ENCODE data around the gene FRRS1.

Gene FRRS1

DNA sequence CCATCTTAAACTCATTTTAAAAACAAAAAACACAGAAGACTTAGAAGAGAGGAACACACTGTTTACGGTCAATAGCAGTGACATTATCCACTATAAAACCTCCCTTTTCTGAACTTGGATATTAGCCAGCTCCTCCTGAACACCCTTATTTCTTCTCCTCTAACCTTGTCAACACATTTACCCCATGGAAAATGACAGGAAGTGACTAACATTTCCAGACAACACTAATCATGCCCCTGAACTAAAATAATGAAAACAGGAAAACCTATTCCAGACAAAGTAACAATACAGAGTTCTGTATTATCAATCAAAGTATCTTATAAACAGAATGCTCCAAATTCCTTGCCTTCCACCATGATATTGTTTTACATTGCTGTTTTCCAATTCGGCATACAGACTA lies 75.3 kb downstream of the FRRS1 start:
- no peak for TF ChIP-seq EZH2 (IDR thresholded peaks at IDR 0.05)
- no peak for TF ChIP-seq FOXP2 (optimal IDR thresholded peaks at IDR 0.05; ENCODE audit: control extremely low read depth, extremely low read length, insufficient read depth)
- no peak for TF ChIP-seq POLR2AphosphoS5 (IDR thresholded peaks at IDR 0.05; ENCODE audit: borderline replicate concordance, low read depth, low read length)
- Histone ChIP-seq H3K27ac (no peak overlapping the region), H3K36me3 (ENCODE audit: insufficient read depth, low read length) (no peaks in the 10 kb centered on the region), H3K9ac (ENCODE audit: insufficient read length) (no peak overlapping the region), H3K4me3 (no peak overlapping the region), H3K9me3 (ENCODE audit: low read depth, low read length) (no peaks in the 10 kb centered on the region)
- no peak for DNase-seq (ENCODE audit: low read depth, low spot score)

GRCh38 chr1:99685516-99686180 lies 80.8 kb downstream of the FRRS1 start:
- no peak overlapping the region for H3K9ac ChIP-seq (ENCODE audit: insufficient read length)
- TF ChIP-seq FOXP2 (optimal IDR thresholded peaks at IDR 0.05; ENCODE audit: control extremely low read depth, extremely low read length, insufficient read depth) (no peak), EZH2 (IDR thresholded peaks at IDR 0.05) (no peak), POLR2AphosphoS5 (IDR thresholded peaks at IDR 0.05; ENCODE audit: borderline replicate concordance, low read depth, low read length) (no peak)
- no peak overlapping the region for H3K4me3 ChIP-seq
- H3K36me3 ChIP-seq (ENCODE audit: insufficient read depth, low read length): no peaks in the 10 kb centered on the region
- H3K27ac ChIP-seq: no peak overlapping the region
- no peak for DNase-seq (ENCODE audit: low read depth, low spot score)
- no peaks in the 10 kb centered on the region for H3K9me3 ChIP-seq (ENCODE audit: low read depth, low read length)

DNA sequence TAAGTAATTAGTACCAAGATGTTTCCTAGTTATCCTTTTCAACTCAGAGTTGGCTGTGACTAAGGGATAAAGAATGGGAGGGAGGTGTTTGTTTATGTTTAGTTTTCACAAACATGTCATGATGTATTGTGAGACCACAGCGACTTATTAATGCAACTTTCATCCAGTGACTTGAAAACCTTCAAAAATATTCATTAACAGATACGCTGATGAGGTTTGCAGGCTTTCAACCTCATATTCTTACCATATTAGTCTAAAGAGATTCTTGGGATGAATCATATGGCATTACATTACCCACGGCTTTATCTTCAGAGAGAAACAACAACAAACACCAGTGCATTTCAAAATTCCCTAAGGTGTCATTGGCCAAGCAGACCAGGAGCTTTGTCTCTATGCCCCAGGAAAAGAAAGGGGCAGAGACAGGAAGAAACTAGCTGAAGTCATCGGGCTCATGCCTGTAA lies 84.1 kb downstream of the FRRS1 start:
- no peak for DNase-seq (ENCODE audit: low read depth, low spot score)
- no peak overlapping the region for H3K27ac ChIP-seq
- no peaks in the 10 kb centered on the region for H3K9me3 ChIP-seq (ENCODE audit: low read depth, low read length)
- TF ChIP-seq FOXP2 (optimal IDR thresholded peaks at IDR 0.05; ENCODE audit: control extremely low read depth, extremely low read length, insufficient read depth): no peak
- no peak for TF ChIP-seq POLR2AphosphoS5 (IDR thresholded peaks at IDR 0.05; ENCODE audit: borderline replicate concordance, low read depth, low read length)
- TF ChIP-seq EZH2 (IDR thresholded peaks at IDR 0.05): no peak
- no peaks in the 10 kb centered on the region for H3K36me3 ChIP-seq (ENCODE audit: insufficient read depth, low read length)
- no peak overlapping the region for H3K4me3 ChIP-seq
- H3K9ac ChIP-seq (ENCODE audit: insufficient read length): no peak overlapping the region

- H3K36me3 ChIP-seq (ENCODE audit: insufficient read depth, low read length): no peaks in the 10 kb centered on the region
Observed at GRCh38 chr1:99681583-99681982, 84.9 kb downstream of the FRRS1 start.

DNA sequence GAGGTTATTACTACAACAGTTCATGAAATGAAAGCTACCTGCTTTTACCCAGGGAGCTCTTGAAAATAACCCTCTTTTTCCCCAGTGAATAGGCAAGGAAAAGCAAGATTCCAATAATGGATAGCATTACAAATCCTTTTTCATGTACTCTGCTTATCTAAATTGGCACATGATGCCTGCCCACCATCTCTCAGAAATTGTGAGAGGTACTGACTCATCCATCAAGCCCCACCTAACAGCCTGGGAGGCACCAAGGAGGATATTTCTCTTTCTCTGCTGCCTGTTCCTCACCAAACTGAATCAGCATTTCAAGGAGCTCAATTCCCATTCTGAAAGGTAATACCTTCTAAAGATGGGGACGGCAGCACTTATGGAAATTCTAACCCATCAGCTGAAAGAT lies 86.2 kb downstream of the FRRS1 start:
- no peak overlapping the region for H3K27ac ChIP-seq
- TF ChIP-seq POLR2AphosphoS5 (IDR thresholded peaks at IDR 0.05; ENCODE audit: borderline replicate concordance, low read depth, low read length) (no peak), EZH2 (IDR thresholded peaks at IDR 0.05) (no peak), FOXP2 (optimal IDR thresholded peaks at IDR 0.05; ENCODE audit: control extremely low read depth, extremely low read length, insufficient read depth) (no peak)
- H3K4me3 ChIP-seq: no peak overlapping the region
- H3K9ac ChIP-seq (ENCODE audit: insufficient read length): no peak overlapping the region
- no peak for DNase-seq (ENCODE audit: low read depth, low spot score)
- H3K9me3 ChIP-seq (ENCODE audit: low read depth, low read length): no peaks in the 10 kb centered on the region
- H3K36me3 ChIP-seq (ENCODE audit: insufficient read depth, low read length): no peaks in the 10 kb centered on the region

More at GRCh38 chr1:99681583-99681982, 84.9 kb downstream of the FRRS1 start:
- Histone ChIP-seq H3K9me3 (ENCODE audit: low read depth, low read length) (no peaks in the 10 kb centered on the region), H3K4me3 (no peak overlapping the region), H3K27ac (no peak overlapping the region), H3K9ac (ENCODE audit: insufficient read length) (no peak overlapping the region)
- DNase-seq (ENCODE audit: low read depth, low spot score): no peak
- TF ChIP-seq POLR2AphosphoS5 (IDR thresholded peaks at IDR 0.05; ENCODE audit: borderline replicate concordance, low read depth, low read length): no peak
- TF ChIP-seq FOXP2 (optimal IDR thresholded peaks at IDR 0.05; ENCODE audit: control extremely low read depth, extremely low read length, insufficient read depth): no peak
- TF ChIP-seq EZH2 (IDR thresholded peaks at IDR 0.05): no peak

DNA sequence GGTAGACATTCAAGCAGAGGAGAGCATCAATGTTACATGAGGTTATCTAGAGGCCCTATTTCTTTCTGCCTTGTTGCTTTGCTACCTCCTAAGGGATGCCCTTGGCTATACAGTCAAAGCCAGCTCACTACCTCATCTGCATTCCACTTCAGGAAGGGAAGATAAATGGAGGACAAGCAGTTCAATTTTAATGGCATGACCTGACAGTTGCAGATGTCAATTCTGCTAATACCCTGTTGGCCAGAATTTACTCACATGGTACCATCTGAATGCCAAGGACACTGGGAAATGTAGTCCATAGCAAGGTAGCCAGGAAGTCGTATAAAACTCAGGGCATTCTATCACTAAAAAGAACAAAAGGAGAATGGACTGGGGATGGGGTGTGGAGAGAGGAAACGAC lies 89.0 kb downstream of the FRRS1 start:
- no peak overlapping the region for H3K9ac ChIP-seq (ENCODE audit: insufficient read length)
- no peak overlapping the region for H3K27ac ChIP-seq
- DNase-seq (ENCODE audit: low read depth, low spot score): no peak
- no peak overlapping the region for H3K4me3 ChIP-seq
- H3K9me3 ChIP-seq (ENCODE audit: low read depth, low read length): no peaks in the 10 kb centered on the region
- TF ChIP-seq FOXP2 (optimal IDR thresholded peaks at IDR 0.05; ENCODE audit: control extremely low read depth, extremely low read length, insufficient read depth): no peak
- no peaks in the 10 kb centered on the region for H3K36me3 ChIP-seq (ENCODE audit: insufficient read depth, low read length)

GRCh38 chr1:99676876-99677275 lies 89.6 kb downstream of the FRRS1 start:
- H3K9me3 ChIP-seq (ENCODE audit: low read depth, low read length): no peaks in the 10 kb centered on the region
- H3K27ac ChIP-seq: no peak overlapping the region
- no peak overlapping the region for H3K9ac ChIP-seq (ENCODE audit: insufficient read length)
- H3K36me3 ChIP-seq (ENCODE audit: insufficient read depth, low read length): no peaks in the 10 kb centered on the region
- TF ChIP-seq EZH2 (IDR thresholded peaks at IDR 0.05) (no peak), POLR2AphosphoS5 (IDR thresholded peaks at IDR 0.05; ENCODE audit: borderline replicate concordance, low read depth, low read length) (no peak), FOXP2 (optimal IDR thresholded peaks at IDR 0.05; ENCODE audit: control extremely low read depth, extremely low read length, insufficient read depth) (no peak)
- DNase-seq (ENCODE audit: low read depth, low spot score): no peak
- H3K4me3 ChIP-seq: no peak overlapping the region

GRCh38 chr1:99675994-99676393 lies 90.4 kb downstream of the FRRS1 start:
- TF ChIP-seq FOXP2 (optimal IDR thresholded peaks at IDR 0.05; ENCODE audit: control extremely low read depth, extremely low read length, insufficient read depth) (no peak), POLR2AphosphoS5 (IDR thresholded peaks at IDR 0.05; ENCODE audit: borderline replicate concordance, low read depth, low read length) (no peak)
- no peak overlapping the region for H3K4me3 ChIP-seq
- no peaks in the 10 kb centered on the region for H3K9me3 ChIP-seq (ENCODE audit: low read depth, low read length)
- H3K9ac ChIP-seq (ENCODE audit: insufficient read length): no peak overlapping the region
- H3K36me3 ChIP-seq (ENCODE audit: insufficient read depth, low read length): no peaks in the 10 kb centered on the region
- H3K27ac ChIP-seq: no peak overlapping the region
- no peak for DNase-seq (ENCODE audit: low read depth, low spot score)

GRCh38 chr1:99675292-99675691 lies 91.1 kb downstream of the FRRS1 start:
- TF ChIP-seq EZH2 (IDR thresholded peaks at IDR 0.05) (no peak), FOXP2 (optimal IDR thresholded peaks at IDR 0.05; ENCODE audit: control extremely low read depth, extremely low read length, insufficient read depth) (no peak), POLR2AphosphoS5 (IDR thresholded peaks at IDR 0.05; ENCODE audit: borderline replicate concordance, low read depth, low read length) (no peak)
- Histone ChIP-seq H3K27ac (no peak overlapping the region), H3K9ac (ENCODE audit: insufficient read length) (no peak overlapping the region), H3K4me3 (no peak overlapping the region), H3K36me3 (ENCODE audit: insufficient read depth, low read length) (no peaks in the 10 kb centered on the region), H3K9me3 (ENCODE audit: low read depth, low read length) (no peaks in the 10 kb centered on the region)
- DNase-seq (ENCODE audit: low read depth, low spot score): no peak
